Left renal pelvis (tissue), 4 donors: ENCODE results near the gene DNAAF5. TPM values are rescaled to one million over a fixed set of nuclear protein-coding genes. Genes with fewer than 3 reads are reported as not detected.
"Not testable (repeated sequence)": the region's sequence is repeated elsewhere in the genome, so short reads cannot be mapped to it uniquely, and the experiment has no call there.

Experiments
- DNase-seq, 4 donors: peaks; one replicate each; pipeline ENCODE4 v3.0.0-alpha.2; 2013; ENCODE audit warnings: low read depth in 4 of 4, low spot score in 3 of 4
- polyA plus RNA-seq, 4 donors: library from polyadenylated mRNA; unstranded; fragments of 120-200 nt; gene quantifications; one replicate each; pipeline ENCODE4 v1.2.1, GENCODE V29; 2013; ENCODE audit not compliant: insufficient read length in 4 of 4

DNAAF5 gene
- polyA plus RNA-seq, 4 donors, result 23.6 to 39.5 (median 30.9) TPM

DNA sequence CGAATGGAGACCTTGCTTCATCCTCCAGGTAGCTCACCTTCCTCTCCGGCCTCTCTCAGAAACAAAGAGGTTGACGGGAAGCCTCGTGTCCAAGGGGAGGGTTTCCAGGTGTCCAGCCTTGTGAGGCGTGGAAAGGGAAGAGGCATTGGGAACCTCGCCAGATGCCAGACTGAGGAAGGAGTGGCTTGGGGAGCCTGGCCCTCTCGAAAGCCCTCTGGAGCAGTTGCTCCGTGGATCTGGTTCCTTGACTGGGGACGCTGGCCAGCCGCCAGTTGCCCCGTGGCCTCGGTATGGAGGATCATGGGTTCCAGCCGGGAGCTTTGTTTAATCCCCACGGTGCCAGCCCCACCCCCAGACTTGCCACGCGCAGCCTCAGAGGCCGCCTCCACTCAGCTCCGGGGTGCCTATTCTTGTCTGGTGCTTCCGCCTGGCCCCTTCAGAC lies 75.5 kb downstream of the DNAAF5 start:
- no peak for DNase-seq

GRCh38 chr7:802500-803242 lies 76.2 kb downstream of the DNAAF5 start:
- DNase-seq, result no peak

- no peak for DNase-seq
These were observed 76.7 kb downstream of the DNAAF5 start for GRCh38 chr7:803243-803635.

GRCh38 chr7:803796-804195 lies 77.3 kb downstream of the DNAAF5 start:
- not testable (repeated sequence) for DNase-seq

DNA sequence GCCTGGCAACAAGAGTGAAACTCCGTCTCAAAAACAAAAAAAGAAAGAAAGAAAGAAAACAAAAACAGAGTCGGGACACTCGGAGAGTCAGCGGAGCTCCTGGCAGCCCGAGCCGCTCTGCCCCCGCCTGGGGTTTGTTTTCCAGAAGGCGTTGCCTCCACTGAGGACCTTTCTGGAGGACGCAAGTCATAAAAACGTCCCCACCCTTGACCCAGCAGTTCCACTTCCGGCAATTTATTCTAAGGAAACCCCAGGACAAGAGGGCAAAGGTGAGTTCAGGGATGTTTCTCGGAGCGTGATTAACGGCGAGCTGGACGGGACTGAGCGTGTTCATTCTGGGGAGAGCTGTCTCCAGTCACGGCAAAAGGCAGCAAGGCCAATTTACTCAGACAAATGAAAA lies 78.8 kb downstream of the DNAAF5 start:
- DNase-seq, result no peak

DNA sequence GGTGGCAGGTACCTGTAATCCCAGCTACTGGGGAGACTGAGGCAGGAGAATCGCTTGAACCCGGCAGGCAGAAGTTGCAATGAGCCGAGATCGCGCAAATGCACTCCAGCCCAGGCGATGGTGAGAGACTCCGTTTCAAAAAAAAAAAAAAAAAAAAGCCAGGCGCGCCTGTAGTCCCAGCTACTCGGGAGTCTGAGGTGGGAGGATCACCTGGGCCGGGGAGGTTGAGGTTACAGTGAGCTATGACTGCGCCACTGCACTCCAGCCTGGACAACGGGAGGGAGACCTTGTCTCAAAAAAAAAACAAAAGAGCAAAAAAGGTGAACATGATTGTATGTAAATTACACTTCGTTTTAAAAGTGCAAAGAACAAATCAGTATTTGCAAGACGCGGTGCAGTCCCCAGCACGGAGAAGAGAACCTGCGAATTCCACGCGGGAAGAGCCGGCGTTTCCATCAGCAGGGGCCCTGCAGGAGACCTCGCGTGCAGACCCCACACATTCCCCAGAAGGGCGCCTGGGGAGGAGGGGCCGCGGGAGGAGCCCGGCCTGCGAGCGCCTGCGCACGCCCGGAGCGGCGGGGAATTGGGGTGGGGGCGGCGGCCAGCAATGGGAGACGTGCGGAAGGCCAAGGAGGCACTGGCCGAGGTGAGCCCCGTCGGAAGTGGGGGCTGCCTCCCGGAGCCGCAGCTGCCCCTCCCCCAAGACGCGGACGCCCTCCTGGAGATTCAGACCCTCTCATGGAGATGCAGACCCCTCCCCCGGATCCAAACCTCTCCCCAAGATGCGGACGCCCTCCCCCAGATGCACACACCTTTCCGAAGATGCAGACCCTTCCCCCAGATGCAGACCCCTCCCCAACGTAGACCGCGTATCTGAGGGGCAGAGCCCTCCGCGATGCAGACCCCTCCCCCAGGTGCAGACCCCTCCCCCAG lies 89.1 kb downstream of the DNAAF5 start:
- DNase-seq, result no peak

- DNase-seq, result peak; percentile 87 to 97 (median 95)
These were observed 89.8 kb downstream of the DNAAF5 start for GRCh38 chr7:816300-816750.

DNA sequence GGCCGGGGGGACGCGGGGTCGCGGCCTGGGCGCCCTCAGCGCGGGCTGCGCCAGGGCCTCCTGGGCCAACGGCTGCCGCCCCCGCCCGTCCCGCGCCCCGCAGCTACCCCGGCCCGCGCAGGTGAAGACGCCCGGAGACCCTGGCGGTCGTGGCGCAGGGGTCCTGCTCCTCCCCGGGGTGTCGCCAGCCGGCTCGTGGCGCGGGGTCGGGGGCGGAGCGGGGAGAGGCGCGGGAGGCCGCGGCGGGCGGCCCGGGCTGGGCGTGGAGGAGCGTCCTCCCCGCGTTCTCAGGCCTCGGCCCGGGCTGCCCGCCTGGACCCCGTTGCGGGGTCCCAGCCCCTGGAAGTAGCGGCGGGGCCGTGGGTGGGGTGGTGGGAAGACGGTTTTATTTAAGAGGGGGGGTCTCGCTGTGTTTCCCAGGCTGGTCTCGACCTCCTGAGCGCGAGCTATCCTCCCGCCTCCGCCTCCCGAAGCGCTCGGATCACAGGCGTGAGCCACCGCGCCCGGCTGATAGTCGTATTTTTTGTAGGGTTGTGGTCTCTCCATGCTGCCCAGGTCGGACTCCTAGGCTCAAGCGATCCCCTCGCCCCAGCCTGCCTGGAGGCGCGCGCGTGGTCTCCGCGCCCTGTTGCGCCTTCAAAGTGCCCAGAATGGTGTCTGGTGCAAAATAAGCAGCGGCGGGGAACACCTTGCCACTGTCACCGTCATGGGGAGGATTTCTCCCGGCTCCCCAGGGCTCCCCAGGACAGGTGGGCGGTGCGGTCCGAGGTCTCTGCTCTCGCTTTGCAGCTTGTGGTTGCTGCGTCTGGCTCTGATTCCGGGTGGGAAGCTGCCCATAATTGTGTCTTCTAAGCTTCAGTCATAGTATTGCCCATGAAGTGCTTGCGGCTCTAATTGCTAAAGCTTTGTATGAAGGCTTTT lies 90.5 kb downstream of the DNAAF5 start:
- no peak for DNase-seq

DNA sequence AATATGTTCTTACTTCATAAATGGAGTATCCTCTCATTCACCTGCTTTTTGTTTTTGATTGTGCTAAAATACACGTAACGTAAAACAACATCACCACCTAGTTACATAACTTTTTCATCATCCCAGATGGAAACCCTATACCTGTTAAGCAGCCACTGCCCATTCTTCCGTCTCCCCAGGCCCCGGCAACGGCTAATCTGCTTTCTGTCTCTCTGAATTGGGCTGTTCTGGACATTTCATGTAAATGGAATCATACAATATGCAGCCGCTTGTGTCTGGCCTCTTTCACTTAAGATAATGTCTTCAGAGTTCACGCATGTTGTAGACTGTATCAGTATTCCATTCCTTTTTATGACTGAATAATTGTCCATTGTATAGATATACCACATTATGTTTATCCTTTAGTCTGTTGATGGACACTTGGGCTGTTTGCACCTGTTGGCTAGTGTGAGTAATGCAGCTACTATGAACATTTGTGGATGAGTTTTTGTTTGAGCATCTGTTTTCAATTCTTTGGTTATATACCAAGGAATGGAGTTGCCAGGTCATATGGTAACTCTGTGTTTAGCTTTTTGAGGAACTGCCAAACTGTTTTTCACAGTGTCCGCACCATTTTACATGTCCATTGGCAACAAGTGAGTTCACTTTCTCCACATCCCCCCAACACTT lies 91.7 kb downstream of the DNAAF5 start:
- no peak for DNase-seq

- DNase-seq, result no peak
These were observed 93.8 kb downstream of the DNAAF5 start for GRCh38 chr7:820341-820740.

DNA sequence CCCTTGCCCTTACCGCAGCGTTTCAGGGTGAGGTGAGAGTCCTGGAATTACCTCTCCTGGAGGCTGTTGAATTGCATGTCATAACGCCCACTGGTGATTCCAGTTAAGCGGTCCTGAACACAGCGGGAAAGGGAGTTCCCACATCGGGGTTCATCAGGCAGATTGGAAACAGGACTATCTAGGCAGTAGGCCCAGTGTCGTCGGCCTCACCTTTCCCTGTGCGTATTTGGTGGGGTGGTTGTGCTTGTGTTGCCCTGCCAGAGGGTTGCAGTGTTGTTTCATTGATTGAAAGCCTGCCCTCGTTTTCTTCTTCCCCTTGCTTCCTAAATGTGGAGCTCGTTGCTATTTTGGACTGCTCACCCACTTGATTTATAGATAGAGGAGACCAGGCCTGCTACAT lies 95.2 kb downstream of the DNAAF5 start:
- DNase-seq, result no peak

DNA sequence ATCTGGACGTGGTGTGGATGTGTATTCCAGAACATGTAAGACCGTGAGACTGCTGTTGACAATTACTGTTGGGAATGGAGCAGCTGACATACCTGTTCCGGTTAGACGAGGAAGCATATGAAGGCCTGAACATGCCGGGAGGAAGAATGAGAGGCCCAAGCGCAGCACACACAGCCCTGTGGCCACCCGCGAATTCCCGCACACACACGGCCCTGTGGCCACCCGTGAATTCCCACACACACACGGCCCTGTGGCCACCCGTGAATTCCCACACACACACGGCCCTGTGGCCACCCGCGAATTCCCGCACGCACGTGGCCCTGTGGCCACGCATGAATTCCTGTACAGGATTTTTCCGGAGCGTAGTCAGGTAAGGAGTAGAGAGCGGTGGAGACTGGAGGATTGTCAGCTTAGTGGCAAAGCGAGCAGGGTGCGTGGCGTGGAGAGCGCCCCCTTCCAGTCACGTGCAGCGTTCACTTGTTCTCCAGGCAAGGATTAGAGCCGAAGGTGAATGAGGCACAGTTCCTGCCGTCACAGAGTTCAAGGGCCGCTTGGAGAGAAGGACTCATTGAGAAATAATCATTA lies 96.3 kb downstream of the DNAAF5 start:
- no peak for DNase-seq

GRCh38 chr7:823649-824048 lies 97.2 kb downstream of the DNAAF5 start:
- DNase-seq, result no peak

- no peak for DNase-seq
These were observed 97.6 kb downstream of the DNAAF5 start for GRCh38 chr7:824081-824480.

DNA sequence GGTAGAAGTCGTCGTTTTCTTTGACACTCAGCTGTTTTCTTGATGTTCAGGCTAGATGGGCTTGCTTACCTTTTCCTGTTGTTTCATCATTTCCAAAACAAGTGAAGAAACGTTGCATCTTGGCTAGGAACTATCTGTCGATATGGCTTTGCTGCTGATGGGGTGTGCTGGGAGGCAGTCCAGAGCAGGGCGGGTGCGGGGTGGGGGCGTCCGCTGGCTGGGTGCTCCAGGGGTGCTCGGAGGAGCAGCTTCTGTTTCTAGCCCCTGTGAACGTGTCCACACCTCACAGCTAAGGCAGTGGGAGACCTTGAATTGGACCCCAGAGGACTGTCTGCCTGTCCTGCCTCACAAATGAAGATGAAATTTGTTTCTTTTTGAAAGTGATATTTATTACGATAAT lies 98.2 kb downstream of the DNAAF5 start:
- no peak for DNase-seq

GRCh38 chr7:825386-825785 lies 98.9 kb downstream of the DNAAF5 start:
- no peak for DNase-seq

DNA sequence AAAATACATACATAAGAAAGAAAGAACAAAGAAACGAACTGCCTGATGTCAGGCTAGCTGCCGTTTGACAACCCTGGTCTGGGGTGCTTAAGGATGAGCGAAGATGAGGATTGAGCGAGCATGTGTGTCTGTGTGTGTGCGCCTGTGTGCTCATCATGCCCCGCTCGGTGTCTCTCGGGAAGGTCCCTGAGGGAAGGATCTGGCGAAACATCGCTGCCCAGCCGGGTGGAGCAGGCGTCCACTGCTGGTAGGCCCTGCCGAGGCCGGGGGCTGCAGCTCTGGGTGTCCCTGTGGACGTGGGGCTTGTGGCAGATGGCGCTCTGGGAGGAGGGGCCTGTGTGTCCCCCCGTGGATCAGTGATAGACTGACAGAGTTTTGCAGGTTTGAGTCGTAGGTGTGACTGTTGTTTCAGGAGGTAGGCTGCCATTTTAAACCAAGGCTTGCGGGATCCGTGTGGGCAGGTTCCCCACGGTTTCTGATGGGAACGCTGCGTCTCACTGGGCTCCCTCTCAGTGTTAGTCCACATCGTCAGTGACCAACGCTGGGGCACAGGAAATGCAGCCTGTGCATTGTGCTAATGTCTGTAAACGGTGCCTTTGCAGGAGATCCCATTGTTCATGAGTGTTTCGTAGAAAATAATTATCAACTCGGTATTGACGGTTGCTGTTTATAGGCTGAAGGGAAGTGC lies 99.9 kb downstream of the DNAAF5 start:
- DNase-seq, result no peak

- DNase-seq, result no peak
These were observed 102.5 kb downstream of the DNAAF5 start for GRCh38 chr7:828793-829561.
